Right lobe of liver (tissue), 4 donors: Measurements from ENCODE around the gene GP1BB.

Experiments
- CTCF ChIP-seq, 4 donors: fragments of 200-600 bp in 3 of 4; fragments of 450-650 bp in 1 of 4; IDR thresholded peaks; one replicate each; pipeline versions ENCODE4 v1.5.1 to v1.8.0; 2016 to 2022; ENCODE audit warnings: antibody characterized with exemption in 4 of 4, mild to moderate bottlenecking in 2 of 4
- POLR2A ChIP-seq: fragments of 450-650 bp; IDR thresholded peaks from one replicate; pipeline ENCODE4 v1.6.1; 2017; ENCODE audit warnings: antibody characterized with exemption, mild to moderate bottlenecking
- donor health status: DM: no; HTN: no; CAD: no.
- donor health status: DM: no; HTN: no; CAD: no.
- donor health status: DM: no; HTN: yes; CAD: no.

GRCh38 chr22:19744350-19745006, 21.1 kb downstream of the GP1BB start:
- TF ChIP-seq POLR2A (no peak), CTCF (IDR thresholded peaks at IDR 0.05) (no peak)
